Measurements from ENCODE around the gene DPAGT1. TPM values are rescaled to one million over a fixed set of nuclear protein-coding genes. Genes with fewer than 3 reads are reported as not detected.

DPAGT1 gene
- total RNA-seq, 1 experiment from 2014 or later, result 102 TPM

GRCh38 chr11:119125821-119126220 is 24.2 kb upstream of the DPAGT1 start:
- no peaks in the 10 kb centered on the region for H3K9me3 ChIP-seq (ENCODE audit: low read depth, low read length, poor library complexity, severe bottlenecking)
- intact Hi-C loops (cut with micrococcal nuclease; ENCODE audit: unreplicated experiment), result no loop called here
- no peak overlapping the region for H3K27ac ChIP-seq (ENCODE audit: low read depth, low read length, poor library complexity, severe bottlenecking)
- TF ChIP-seq CTCF (conservative IDR thresholded peaks at IDR 0.05; ENCODE audit: low read depth, low read length) (no peak), EZH2 (IDR thresholded peaks at IDR 0.05; ENCODE audit: borderline replicate concordance, low read depth, low read length, poor library complexity, severe bottlenecking) (no peak)
- H3K4me1 ChIP-seq (ENCODE audit: insufficient read depth, low read length, poor library complexity, severe bottlenecking), result peaks cover 10% of the 10 kb centered on the region
- ChIA-PET CTCF (no interaction called here), POLR2A (ENCODE audit: low non-redundant PET) (no interaction called here)
- H3K27me3 ChIP-seq (replicated peaks; ENCODE audit: insufficient read depth, low read depth, low read length, poor library complexity), result no peaks in the 10 kb centered on the region
- peaks cover 4% of the 10 kb centered on the region for H3K36me3 ChIP-seq (ENCODE audit: insufficient read depth, low read length, poor library complexity, severe bottlenecking)
- no TSS peak for BruUV-seq (replicated peaks)
- no peak for DNase-seq (ENCODE audit: low spot score)
- no peak overlapping the region for H3K4me3 ChIP-seq (ENCODE audit: low read depth, low read length, poor library complexity, severe bottlenecking)

- POLR2A ChIA-PET (ENCODE audit: low non-redundant PET), result interaction anchor here (0.5 to 0.9 kb wide), 4 partner anchors 15 to 691 kb away, joined by 4 to 15 read pairs (median 6); partner anchors contain the start of genes ABCG4 and DPAGT1
- H3K4me3 ChIP-seq (ENCODE audit: low read depth, low read length, poor library complexity, severe bottlenecking), result peak overlapping the region; percentile 75
- TF ChIP-seq CTCF (conservative IDR thresholded peaks at IDR 0.05; ENCODE audit: low read depth, low read length), result no peak
- TF ChIP-seq EZH2 (IDR thresholded peaks at IDR 0.05; ENCODE audit: borderline replicate concordance, low read depth, low read length, poor library complexity, severe bottlenecking), result no peak
- BruUV-seq (replicated peaks), result TSS peak; percentile 72
- H3K27ac ChIP-seq (ENCODE audit: low read depth, low read length, poor library complexity, severe bottlenecking), result peak overlapping the region; percentile 71
- no peaks in the 10 kb centered on the region for H3K36me3 ChIP-seq (ENCODE audit: insufficient read depth, low read length, poor library complexity, severe bottlenecking)
- H3K4me1 ChIP-seq (ENCODE audit: insufficient read depth, low read length, poor library complexity, severe bottlenecking), result peaks cover 14% of the 10 kb centered on the region
- H3K27me3 ChIP-seq (replicated peaks; ENCODE audit: insufficient read depth, low read depth, low read length, poor library complexity), result no peaks in the 10 kb centered on the region
- no peaks in the 10 kb centered on the region for H3K9me3 ChIP-seq (ENCODE audit: low read depth, low read length, poor library complexity, severe bottlenecking)
- intact Hi-C loops (cut with micrococcal nuclease; ENCODE audit: unreplicated experiment), result no loop called here
- CTCF ChIA-PET, result interaction anchor here (0.6 kb wide), 1 partner anchor 258 kb away, joined by 5 read pairs; no protein-coding TSS in a partner anchor
- no peak for DNase-seq (ENCODE audit: low spot score)
Measured at GRCh38 chr11:119121811-119122124, 20.1 kb upstream of the DPAGT1 start.

- H3K9me3 ChIP-seq (ENCODE audit: low read depth, low read length, poor library complexity, severe bottlenecking), result no peaks in the 10 kb centered on the region
- H3K4me1 ChIP-seq (ENCODE audit: insufficient read depth, low read length, poor library complexity, severe bottlenecking), result peaks cover 14% of the 10 kb centered on the region
- intact Hi-C loops (cut with micrococcal nuclease; ENCODE audit: unreplicated experiment), result no loop called here
- TF ChIP-seq CTCF (conservative IDR thresholded peaks at IDR 0.05; ENCODE audit: low read depth, low read length) (no peak), EZH2 (IDR thresholded peaks at IDR 0.05; ENCODE audit: borderline replicate concordance, low read depth, low read length, poor library complexity, severe bottlenecking) (no peak)
- no TSS peak for BruUV-seq (replicated peaks)
- peak; percentile 100 for DNase-seq (ENCODE audit: low spot score)
- CTCF ChIA-PET, result interaction anchor here (0.6 to 0.7 kb wide), 2 partner anchors 85 to 258 kb away, joined by 3 to 5 read pairs; partner anchors contain the start of gene CBL
- H3K36me3 ChIP-seq (ENCODE audit: insufficient read depth, low read length, poor library complexity, severe bottlenecking), result peaks cover under 1% of the 10 kb centered on the region
- peak within 1 kb of the TSS; percentile 71 for H3K27ac ChIP-seq (ENCODE audit: low read depth, low read length, poor library complexity, severe bottlenecking)
- POLR2A ChIA-PET (ENCODE audit: low non-redundant PET), result interaction anchor here (0.5 to 0.9 kb wide), 4 partner anchors 16 to 690 kb away, joined by 4 to 15 read pairs (median 6); partner anchors contain the start of genes ABCG4 and DPAGT1
- no peaks in the 10 kb centered on the region for H3K27me3 ChIP-seq (replicated peaks; ENCODE audit: insufficient read depth, low read depth, low read length, poor library complexity)
- H3K4me3 ChIP-seq (ENCODE audit: low read depth, low read length, poor library complexity, severe bottlenecking), result peak within 1 kb of the TSS; percentile 75
Measured at GRCh38 chr11:119121008-119121810, 19.6 kb upstream of the DPAGT1 start, which contains the start of gene HINFP. HINFP (plus strand) TSS chr11:119121580; CDS start chr11:119126945, 5,365 bp downstream.
